HG03045 (cell line): ENCODE data around the gene SLC25A31.

ENCODE experiments used
- ATAC-seq: cut with Tn5 transposase; IDR thresholded peaks from one replicate; pipeline ENCODE4 v1.9.1; 2021; ENCODE audit warnings: mild to moderate bottlenecking, moderate library complexity; ENCODE audit not compliant: unreplicated experiment

Gene SLC25A31

GRCh38 chr4:127730142-127730913, at the start of gene SLC25A31:
Gene SLC25A31, plus strand, starts transcription at chr4:127730400. Its CDS starts 146 bp downstream, at chr4:127730546.
- ATAC-seq: no peak

GRCh38 chr4:127685292-127685691, 44.9 kb upstream of the SLC25A31 start:
- no peak for ATAC-seq

- no peak for ATAC-seq
These were observed 43.5 kb upstream of the SLC25A31 start for GRCh38 chr4:127686658-127687057.

- no peak for ATAC-seq
These were observed 42.6 kb upstream of the SLC25A31 start for GRCh38 chr4:127687580-127687979.

GRCh38 chr4:127698789-127699200, 31.4 kb upstream of the SLC25A31 start:
- peak; percentile 100 for ATAC-seq

- no peak for ATAC-seq
These were observed 21.2 kb upstream of the SLC25A31 start for GRCh38 chr4:127708985-127709384.

- no peak for ATAC-seq
These were observed 20.7 kb upstream of the SLC25A31 start for GRCh38 chr4:127709456-127709855.

GRCh38 chr4:127731406-127731805, 1.2 kb downstream of the SLC25A31 start:
- ATAC-seq: no peak

- no peak for ATAC-seq
These were observed 2.6 kb downstream of the SLC25A31 start for GRCh38 chr4:127732623-127733328.

GRCh38 chr4:127734976-127735375, 4.8 kb downstream of the SLC25A31 start:
- ATAC-seq: no peak

- ATAC-seq: no peak
These were observed 7.1 kb downstream of the SLC25A31 start for GRCh38 chr4:127737295-127737694.

- no peak for ATAC-seq
These were observed 11.0 kb downstream of the SLC25A31 start for GRCh38 chr4:127741247-127741646.

- ATAC-seq: no peak
These were observed 17.7 kb downstream of the SLC25A31 start for GRCh38 chr4:127747883-127748282.

GRCh38 chr4:127748957-127749356, 18.8 kb downstream of the SLC25A31 start:
- ATAC-seq: no peak

GRCh38 chr4:127756906-127757305, 26.7 kb downstream of the SLC25A31 start:
- ATAC-seq: no peak

- no peak for ATAC-seq
These were observed 29.1 kb downstream of the SLC25A31 start for GRCh38 chr4:127759228-127759820.

GRCh38 chr4:127759893-127760292, 29.7 kb downstream of the SLC25A31 start:
- ATAC-seq: no peak

GRCh38 chr4:127771535-127772275, 41.5 kb downstream of the SLC25A31 start:
- no peak for ATAC-seq

- ATAC-seq: no peak
These were observed 42.8 kb downstream of the SLC25A31 start for GRCh38 chr4:127772769-127773671.

GRCh38 chr4:127775843-127776242, 45.6 kb downstream of the SLC25A31 start:
- no peak for ATAC-seq
